Measurements from ENCODE around the gene RASSF5. TPM values are rescaled to one million over a fixed set of nuclear protein-coding genes. Genes with fewer than 3 reads are reported as not detected.

Gene RASSF5
- total and polyA plus RNA-seq, 4 donors, result 4.8 to 10.0 (median 5.5) TPM

- Histone ChIP-seq H3K9me3 (ENCODE audit: control insufficient read depth in 4 of 4, low read length in 3 of 4) (no peaks in the 10 kb centered on the region), H3K27me3 (ENCODE audit: control insufficient read depth in 4 of 4, insufficient read depth in 4 of 4, low read length in 3 of 4) (no peaks in the 10 kb centered on the region), H3K27ac (ENCODE audit: low read depth in 1 of 2, low read length in 2 of 2) (peak overlapping the region; percentile 40 to 81), H3K4me1 (ENCODE audit: control insufficient read depth in 4 of 4, insufficient read depth in 4 of 4, low read length in 3 of 4) (peaks cover 19 to 68% (median 51%) of the 10 kb centered on the region in 4 donors), H3K4me3 (ENCODE audit: low read depth in 1 of 3, low read length in 3 of 3) (no peak overlapping the region), H3K36me3 (ENCODE audit: control insufficient read depth in 4 of 4, insufficient read depth in 3 of 4, low read depth in 1 of 4, low read length in 3 of 4) (no peaks in the 10 kb centered on the region), H3K9ac (ENCODE audit: low read depth in 1 of 2, low read length in 2 of 2) (no peak overlapping the region)
- no peak for DNase-seq (ENCODE audit: low spot score)
- peak; percentile 8 for TF ChIP-seq YY1 (IDR thresholded peaks at IDR 0.05)
- no peak for TF ChIP-seq MAX (IDR thresholded peaks at IDR 0.05)
- TF ChIP-seq ATF3 (IDR thresholded peaks at IDR 0.05), result no peak
- 62% methylated on average over 7 of the region's 7 CpGs for WGBS
These were observed 48.9 kb downstream of the RASSF5 start for GRCh38 chr1:206556047-206556749.

GRCh38 chr1:206556750-206557635, 49.7 kb downstream of the RASSF5 start:
- peak; percentile 69 for DNase-seq (ENCODE audit: low spot score)
- no peaks in the 10 kb centered on the region for H3K36me3 ChIP-seq (ENCODE audit: control insufficient read depth in 4 of 4, insufficient read depth in 3 of 4, low read depth in 1 of 4, low read length in 3 of 4)
- H3K9me3 ChIP-seq (ENCODE audit: control insufficient read depth in 4 of 4, low read length in 3 of 4), result no peaks in the 10 kb centered on the region
- peak overlapping the region; percentile 81 to 83 for H3K27ac ChIP-seq (ENCODE audit: low read depth in 1 of 2, low read length in 2 of 2)
- TF ChIP-seq HNF4A (conservative IDR thresholded peaks at IDR 0.05) (no peak), RXRA (IDR thresholded peaks at IDR 0.05) (no peak), FOXA1 (IDR thresholded peaks at IDR 0.05) (no peak), RAD21 (IDR thresholded peaks at IDR 0.05) (no peak), SP1 (IDR thresholded peaks at IDR 0.05) (no peak), YY1 (IDR thresholded peaks at IDR 0.05) (no peak), MAX (IDR thresholded peaks at IDR 0.05) (no peak), ZBTB33 (IDR thresholded peaks at IDR 0.05) (no peak), GABPA (IDR thresholded peaks at IDR 0.05 in 1 of 2, conservative IDR thresholded peaks at IDR 0.05 in 1 of 2) (no peak), JUND (IDR thresholded peaks at IDR 0.05) (no peak), EGR1 (IDR thresholded peaks at IDR 0.05; ENCODE audit: low read depth in 2 of 2) (no peak), HNF4G (IDR thresholded peaks at IDR 0.05) (no peak), FOXA2 (IDR thresholded peaks at IDR 0.05) (no peak), CTCF (IDR thresholded peaks at IDR 0.05; ENCODE audit: low read depth, low read length, missing input control) (no peak)
- peak overlapping the region; percentile 26 to 73 for H3K9ac ChIP-seq (ENCODE audit: low read depth in 1 of 2, low read length in 2 of 2)
- 15% methylated on average over 67 of the region's 67 CpGs for whole genome bisulfite sequencing
- peak overlapping the region; percentile 49 to 58 (median 52) for H3K4me3 ChIP-seq (ENCODE audit: low read depth in 1 of 3, low read length in 3 of 3)
- no peaks in the 10 kb centered on the region for H3K27me3 ChIP-seq (ENCODE audit: control insufficient read depth in 4 of 4, insufficient read depth in 4 of 4, low read length in 3 of 4)
- H3K4me1 ChIP-seq (ENCODE audit: control insufficient read depth in 4 of 4, insufficient read depth in 4 of 4, low read length in 3 of 4), result peaks cover 22 to 72% (median 52%) of the 10 kb centered on the region in 4 donors
